ENCODE results near the gene KCNK3.

GRCh38 chr2:26754539-26754938 lies 62.0 kb downstream of the KCNK3 start:
- TF ChIP-seq CTCF (IDR thresholded peaks at IDR 0.05; ENCODE audit: extremely low read depth in 1 of 2, insufficient read depth in 1 of 2, low read depth in 1 of 2, low read length in 2 of 2), result no peak
- TF ChIP-seq MYC (IDR thresholded peaks at IDR 0.05; ENCODE audit: low read depth, low read length), result no peak
- TF ChIP-seq POLR2AphosphoS5 (IDR thresholded peaks at IDR 0.05; ENCODE audit: insufficient read depth, low read depth, low read length), result no peak
- no peak for TF ChIP-seq FOS (IDR thresholded peaks at IDR 0.05; ENCODE audit: borderline replicate concordance, insufficient read depth, low read length)
- no peak for TF ChIP-seq POLR2A (IDR thresholded peaks at IDR 0.05; ENCODE audit: low read depth, low read length)
- TF ChIP-seq EZH2 (IDR thresholded peaks at IDR 0.05; ENCODE audit: borderline replicate concordance, low read depth, low read length, severe bottlenecking), result no peak

Data from endothelial cell of umbilical vein (primary cell).